H4 (cell line): Measurements from ENCODE around the gene YPEL1. TPM values are rescaled to one million over a fixed set of nuclear protein-coding genes. Genes with fewer than 3 reads are reported as not detected.
"Not testable (repeated sequence)": the region's sequence is repeated elsewhere in the genome, so short reads cannot be mapped to it uniquely, and the experiment has no call there.

ENCODE experiments used
- DNase-seq: peaks from one replicate; pipeline ENCODE4 v3.0.0-alpha.2; 2015; ENCODE audit warnings: low spot score
- total RNA-seq: library from RNA; depleted of rRNA; stranded (reverse); fragments of >200 nt; shearing (Covaris generic); gene quantifications from 2 replicates; pipeline ENCODE4 v1.2.3, GENCODE V29; 2014

YPEL1 gene
- total RNA-seq, 1 experiment from 2014 or later, result 0.52 TPM

GRCh38 chr22:21753374-21754111 is 17.9 kb upstream of the YPEL1 start:
- DNase-seq, result no peak

DNA sequence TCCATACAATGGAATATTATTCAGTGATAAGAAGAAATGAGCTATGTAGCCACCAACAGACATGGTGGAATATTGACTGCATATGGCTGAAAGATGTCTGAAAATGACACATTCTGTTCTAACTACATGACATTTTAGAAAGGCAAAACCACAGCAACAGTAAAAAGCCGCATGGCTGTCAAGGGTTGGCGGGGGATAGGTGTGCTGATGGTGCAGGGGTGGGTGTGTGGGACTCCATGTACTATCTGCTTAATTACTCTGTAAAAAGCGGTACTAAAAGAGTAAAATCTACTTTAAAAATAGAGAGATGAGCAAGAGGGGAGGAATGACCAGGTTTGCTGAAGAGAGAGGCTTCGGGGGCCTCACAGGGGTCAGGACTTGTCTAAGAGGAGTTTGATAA is 16.7 kb upstream of the YPEL1 start:
- DNase-seq, result no peak

GRCh38 chr22:21745948-21746347 is 10.4 kb upstream of the YPEL1 start:
- DNase-seq, result no peak

- DNase-seq, result not testable (repeated sequence)
Observed at GRCh38 chr22:21744917-21745316, 9.3 kb upstream of the YPEL1 start.

DNA sequence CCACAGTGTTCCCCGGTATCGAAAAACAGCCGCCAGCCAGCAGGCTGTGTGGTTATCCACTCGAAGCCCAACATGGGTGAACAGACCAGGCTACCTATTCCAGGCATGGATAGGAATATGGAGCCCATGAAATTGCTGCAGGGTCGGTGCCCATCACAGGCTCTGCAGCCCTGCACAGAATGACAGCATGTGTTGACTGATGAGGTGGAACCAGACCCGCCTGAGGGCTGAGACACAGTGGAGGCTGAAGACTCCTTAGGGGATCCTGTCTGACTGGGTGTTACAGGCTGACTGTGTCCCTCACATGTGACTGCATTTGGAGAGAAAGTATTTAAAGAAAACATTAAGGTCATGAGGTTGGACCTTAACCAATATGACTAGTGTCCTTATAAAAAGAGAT is 6.2 kb upstream of the YPEL1 start:
- DNase-seq, result no peak

GRCh38 chr22:21741059-21741458 is 5.5 kb upstream of the YPEL1 start:
- DNase-seq, result no peak

GRCh38 chr22:21739828-21740377 is 4.3 kb upstream of the YPEL1 start:
- no peak for DNase-seq

DNA sequence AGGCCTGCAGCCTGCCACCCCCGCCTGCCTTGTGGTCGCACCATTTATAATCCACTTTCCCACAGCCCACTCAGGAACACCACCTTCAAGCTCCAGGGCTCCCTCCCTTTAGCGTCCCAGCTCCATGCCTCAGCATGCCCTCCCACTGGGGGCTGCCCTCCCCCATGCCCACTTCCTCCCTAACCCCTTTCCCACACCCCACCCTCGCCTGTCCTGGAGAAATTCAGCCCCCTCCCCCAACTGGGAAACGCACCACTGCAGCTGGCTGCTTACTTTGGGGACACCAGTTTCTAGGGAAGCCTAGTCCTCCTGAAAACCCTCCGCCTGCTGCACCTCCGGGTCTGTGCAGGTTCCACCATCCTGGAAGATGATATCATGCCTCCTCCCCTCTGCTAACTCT is 3.4 kb upstream of the YPEL1 start:
- no peak for DNase-seq

- no peak for DNase-seq
Observed at GRCh38 chr22:21738081-21738480, 2.5 kb upstream of the YPEL1 start.

DNA sequence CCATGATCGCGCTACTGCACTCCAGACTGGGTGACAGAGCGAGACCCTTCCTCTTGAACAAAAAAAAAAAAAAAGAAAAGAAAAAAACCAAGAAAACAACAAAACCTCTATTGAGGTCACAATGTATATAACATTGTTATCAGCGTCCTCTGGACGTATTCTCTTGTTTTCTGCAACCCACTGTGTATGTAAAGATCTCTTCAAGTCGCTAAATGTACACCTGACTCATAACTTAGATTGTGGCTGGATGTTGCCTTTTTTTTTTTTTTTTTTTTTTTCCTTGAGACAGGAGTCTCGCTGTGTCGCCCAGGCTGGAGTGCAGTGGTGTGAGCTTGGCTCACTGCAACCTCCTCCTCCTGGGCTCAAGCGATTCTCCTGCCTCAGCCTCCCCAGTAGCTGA is 1.4 kb upstream of the YPEL1 start:
- no peak for DNase-seq

- DNase-seq, result no peak
Observed at GRCh38 chr22:21736084-21736642, 569 bp upstream of the YPEL1 start.

DNA sequence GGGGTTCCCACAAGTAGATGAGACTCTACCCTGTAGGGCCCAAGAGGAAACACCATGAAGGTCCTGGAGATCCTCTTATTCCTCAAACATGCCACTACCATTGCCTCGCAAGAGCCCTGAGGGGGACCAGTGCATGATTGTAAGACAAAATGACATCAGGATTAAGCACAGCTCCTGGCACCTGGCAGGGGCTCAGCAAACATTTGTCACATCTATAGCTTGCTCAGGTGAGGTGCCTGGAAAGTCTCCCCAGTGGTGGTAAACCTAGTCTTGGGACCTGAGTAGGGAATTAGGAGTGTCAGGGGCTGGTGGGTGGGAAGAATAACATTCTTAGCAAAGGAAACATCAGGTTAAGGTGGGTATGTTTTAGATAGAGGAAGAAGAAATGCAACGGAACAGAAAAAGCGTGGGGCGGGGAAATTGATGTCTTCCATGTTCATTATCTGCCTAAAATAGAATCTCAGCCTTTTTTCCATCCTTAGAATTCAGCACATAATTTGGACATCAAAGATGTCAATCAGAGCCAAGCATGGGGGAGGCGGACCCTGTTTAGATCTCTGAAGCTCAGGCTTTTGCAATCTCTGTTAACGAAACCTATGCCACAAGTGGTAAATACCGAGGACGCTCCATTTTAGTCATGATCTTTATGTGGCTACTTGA is 924 bp downstream of the YPEL1 start:
- no peak for DNase-seq

DNA sequence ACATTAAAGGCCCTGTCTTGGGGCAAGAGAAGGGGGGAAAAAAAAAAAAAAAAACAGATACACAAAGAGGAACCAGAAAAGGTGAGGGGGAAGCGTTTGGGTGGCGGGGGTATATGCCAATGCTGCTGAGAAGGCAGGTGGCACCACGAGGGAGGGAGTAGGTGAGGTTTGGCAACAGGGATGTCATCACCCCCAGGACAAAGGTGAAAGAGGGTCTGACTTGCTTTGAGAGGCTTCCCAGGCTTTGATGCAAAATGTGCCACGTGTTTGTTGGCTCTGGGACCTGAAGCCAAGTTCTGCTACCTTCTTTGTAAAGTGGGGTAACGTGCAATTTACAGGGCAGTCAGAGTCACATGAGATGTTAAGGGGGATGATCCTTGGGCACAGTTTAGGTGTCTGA is 4.1 kb downstream of the YPEL1 start:
- DNase-seq, result no peak

DNA sequence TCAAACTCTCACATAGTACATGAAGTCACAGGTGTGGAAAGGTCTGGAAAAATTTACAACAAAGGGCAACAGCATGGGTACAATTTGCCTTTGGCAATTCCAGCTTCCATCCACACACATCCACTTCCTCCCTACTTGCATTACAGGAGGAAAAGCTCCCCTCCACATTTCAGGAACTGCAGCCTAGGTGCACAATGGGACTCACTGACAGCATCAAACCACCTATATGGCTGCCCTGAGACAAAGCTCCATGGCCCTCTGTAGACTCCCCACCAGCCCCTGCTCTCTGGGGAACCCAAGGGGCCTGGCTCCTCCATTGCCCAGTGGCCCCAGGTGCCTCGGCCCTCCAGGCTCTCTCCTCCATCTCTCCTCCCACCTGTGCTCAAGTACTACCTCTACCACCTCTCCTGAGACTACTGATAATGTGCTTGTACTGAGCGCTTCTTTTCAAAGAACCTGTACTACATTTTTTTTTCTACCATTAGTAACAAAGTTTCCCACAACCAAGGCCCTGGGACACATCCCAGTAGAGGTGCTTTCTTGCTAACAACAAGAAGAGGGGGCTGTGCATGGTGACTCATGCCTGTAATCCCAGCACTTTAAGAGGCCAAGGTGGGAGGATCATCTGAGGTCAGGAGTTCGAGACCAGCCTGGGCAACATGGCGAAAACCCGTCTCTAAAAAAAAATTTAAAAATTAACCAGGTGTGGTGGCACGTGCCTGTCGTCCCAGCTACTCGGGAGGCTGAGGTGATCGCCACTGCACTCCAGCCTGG is 4.9 kb downstream of the YPEL1 start:
- DNase-seq, result no peak

- not testable (repeated sequence) for DNase-seq
Observed at GRCh38 chr22:21729184-21729583, 6.4 kb downstream of the YPEL1 start.

DNA sequence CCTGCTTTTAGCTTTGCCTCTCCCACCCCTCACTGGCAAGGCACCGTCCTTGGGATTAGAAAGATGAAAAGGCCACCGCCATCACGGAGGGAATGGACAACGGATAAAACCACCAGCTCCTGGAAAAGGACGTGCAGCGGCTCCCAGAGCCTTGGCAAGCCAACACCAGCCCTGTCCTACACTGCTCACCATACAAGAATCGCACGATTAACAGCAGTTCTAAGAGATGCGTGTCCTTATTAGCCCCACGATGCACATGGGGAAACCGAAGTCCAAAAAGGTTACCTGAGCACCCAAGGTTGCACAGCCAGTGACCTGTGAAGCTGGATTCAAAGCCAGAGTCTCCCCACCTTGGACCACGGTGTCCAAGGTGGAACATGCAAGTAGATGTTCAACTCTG is 7.3 kb downstream of the YPEL1 start:
- no peak for DNase-seq

DNA sequence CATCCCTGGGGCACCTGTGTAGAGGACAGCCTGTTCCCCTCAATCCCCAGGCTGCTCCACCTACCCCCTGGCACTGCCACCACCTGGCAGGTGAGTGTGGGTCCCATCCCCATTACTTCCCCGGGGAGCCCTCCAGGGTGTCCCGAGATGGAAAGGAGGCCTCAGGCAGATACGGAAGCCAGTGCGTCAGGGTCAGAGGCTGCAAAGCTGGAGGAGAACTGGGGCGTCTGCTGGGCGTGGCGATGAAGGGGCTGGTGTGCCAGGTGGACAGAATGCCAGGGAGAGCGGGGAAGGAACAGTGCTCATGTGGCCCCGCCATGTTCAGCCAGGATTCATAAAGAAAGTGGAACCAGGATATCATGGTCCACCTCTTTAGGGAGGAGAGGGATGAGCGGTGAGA is 7.8 kb downstream of the YPEL1 start:
- DNase-seq, result no peak

DNA sequence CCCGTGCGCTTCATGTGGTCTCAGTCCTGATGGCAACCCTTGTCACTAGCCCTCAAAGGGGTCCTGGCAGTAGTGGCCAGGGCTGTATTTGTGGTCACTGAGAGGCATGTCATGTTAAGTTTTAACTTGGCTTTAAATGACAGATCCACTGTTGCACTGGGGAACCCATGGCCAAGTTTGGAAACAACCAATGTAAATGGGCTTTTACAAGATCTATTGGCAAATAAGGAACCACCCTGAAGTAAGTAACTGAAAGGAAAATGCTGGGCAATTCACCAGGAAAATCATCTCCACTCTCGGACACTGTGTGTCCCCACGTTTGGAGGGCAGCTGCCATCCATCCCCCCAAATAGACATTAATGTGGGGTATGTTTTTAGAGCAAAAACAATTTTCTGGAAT is 8.4 kb downstream of the YPEL1 start:
- DNase-seq, result no peak

GRCh38 chr22:21726650-21727049 is 8.9 kb downstream of the YPEL1 start:
- DNase-seq, result no peak

- DNase-seq, result no peak
Observed at GRCh38 chr22:21725956-21726649, 9.5 kb downstream of the YPEL1 start.

DNA sequence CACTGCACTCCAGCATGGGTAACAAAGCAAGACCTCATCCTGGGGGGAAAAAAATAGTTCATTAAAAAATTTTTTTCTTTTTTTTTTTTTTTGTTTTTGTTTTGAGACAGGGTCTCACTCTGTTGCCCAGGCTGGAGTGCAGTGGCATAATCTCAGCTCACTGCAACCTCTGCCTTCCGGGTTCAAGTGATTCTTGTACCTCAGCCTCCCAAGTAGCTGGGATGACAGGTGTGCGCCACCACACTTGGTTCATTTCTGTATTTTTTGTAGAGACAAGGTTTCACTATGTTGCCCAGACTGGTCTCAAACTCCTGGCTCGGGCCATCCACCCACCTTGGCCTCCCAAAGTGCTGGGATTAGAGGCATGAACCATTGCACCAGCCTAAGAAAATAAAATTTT is 11.1 kb downstream of the YPEL1 start:
- DNase-seq, result not testable (repeated sequence)
